WTC11 (cell line): ENCODE measurements around the gene VPS8. TPM values are rescaled to one million over a fixed set of nuclear protein-coding genes. Genes with fewer than 3 reads are reported as not detected.
"Not testable (repeated sequence)": the region's sequence is repeated elsewhere in the genome, so short reads cannot be mapped to it uniquely, and the experiment has no call there.

Experiments
- ATAC-seq: fragments of 200-7000 bp; cut with Tn5 transposase; 2 replicates; pipeline ENCODE4 v1.10.0; 2021; ENCODE audit warnings: mild to moderate bottlenecking, moderate library complexity
- CTCF ChIA-PET: fragments of 300-600 bp; sonication (Branson Sonifier 250); formaldehyde crosslinking; loops from one replicate; lab custom pipeline; 2021; ENCODE audit warnings: antibody characterized with exemption; lab: Charles Lee
- POLR2A ChIA-PET: fragments of 350-600 bp; sonication (Branson Sonifier 250); formaldehyde crosslinking; loops from one replicate; lab custom pipeline; 2021; ENCODE audit warnings: antibody characterized with exemption; lab: Charles Lee
- DNase-seq: peaks from one replicate; pipeline ENCODE4 v3.0.0; 2021; ENCODE audit warnings: low spot score
- H3K27ac Mint-ChIP-seq: 2 replicates; pipeline ENCODE4 v1.8.0; 2021; ENCODE audit warnings: mixed read lengths
- H3K27me3 Mint-ChIP-seq: 2 replicates; pipeline ENCODE4 v1.8.0; 2021; ENCODE audit warnings: low read depth, mild to moderate bottlenecking, moderate library complexity, mixed read lengths
- H3K36me3 Mint-ChIP-seq: 2 replicates; pipeline ENCODE4 v1.8.0; 2021; ENCODE audit warnings: mixed read lengths
- H3K4me1 Mint-ChIP-seq: 2 replicates; pipeline ENCODE4 v1.8.0; 2022; ENCODE audit warnings: mixed read lengths
- H3K4me3 Mint-ChIP-seq: 2 replicates; pipeline ENCODE4 v1.8.0; 2021; ENCODE audit warnings: mild to moderate bottlenecking, moderate library complexity, mixed read lengths
- H3K9me3 Mint-ChIP-seq: 2 replicates; pipeline ENCODE4 v1.8.0; 2021; ENCODE audit warnings: mixed read lengths
- CREB1 ChIP-seq: sonication (generic); formaldehyde crosslinking; IDR thresholded peaks from 2 replicates; pipeline ENCODE4 v1.8.0; 2023; ENCODE audit warnings: mild to moderate bottlenecking, missing genetic modification reagents
- CREM ChIP-seq: sonication (generic); formaldehyde crosslinking; IDR thresholded peaks from 2 replicates; pipeline ENCODE4 v1.8.1; 2022; ENCODE audit warnings: mild to moderate bottlenecking, missing genetic modification reagents, moderate library complexity
- GTF2I ChIP-seq: fragments of 250-450 bp; sonication (Bioruptor Pico); conservative IDR thresholded peaks from 2 replicates; pipeline ENCODE4 v1.4.0; 2021; ENCODE audit warnings: mild to moderate bottlenecking
- HMGA2 ChIP-seq: fragments of 250-450 bp; sonication (Bioruptor Pico); IDR thresholded peaks from 2 replicates; pipeline ENCODE4 v1.4.0; 2021; ENCODE audit warnings: mild to moderate bottlenecking, moderate library complexity
- IRF2 ChIP-seq: sonication (generic); formaldehyde crosslinking; IDR thresholded peaks from 2 replicates; pipeline ENCODE4 v1.8.0; 2022; ENCODE audit warnings: low read depth, missing genetic modification reagents, borderline replicate concordance
- JUN ChIP-seq: sonication (generic); formaldehyde crosslinking; IDR thresholded peaks from 2 replicates; pipeline ENCODE4 v1.8.0; 2023; ENCODE audit warnings: mild to moderate bottlenecking, missing genetic modification reagents
- NFE2L1 ChIP-seq: sonication (generic); formaldehyde crosslinking; IDR thresholded peaks from 2 replicates; pipeline ENCODE4 v1.8.1; 2023; ENCODE audit warnings: missing genetic modification reagents
- SMAD4 ChIP-seq: sonication (generic); formaldehyde crosslinking; IDR thresholded peaks from 2 replicates; pipeline ENCODE4 v1.8.0; 2022; ENCODE audit warnings: mild to moderate bottlenecking, missing genetic modification reagents
- SOX15 ChIP-seq: fragments of 250-450 bp; sonication (Bioruptor Pico); IDR thresholded peaks from 2 replicates; pipeline ENCODE4 v1.9.0; 2021; ENCODE audit warnings: mild to moderate bottlenecking
- SP1 ChIP-seq: sonication (generic); formaldehyde crosslinking; conservative IDR thresholded peaks from 2 replicates; pipeline ENCODE4 v1.8.1; 2022; ENCODE audit warnings: missing genetic modification reagents
- TCF7 ChIP-seq: sonication (generic); formaldehyde crosslinking; IDR thresholded peaks from 2 replicates; pipeline ENCODE4 v1.8.0; 2022; ENCODE audit warnings: mild to moderate bottlenecking, low read depth, missing genetic modification reagents, moderate library complexity
- TP53 ChIP-seq: sonication (generic); formaldehyde crosslinking; IDR thresholded peaks from 2 replicates; pipeline ENCODE4 v1.8.1; 2023; ENCODE audit warnings: mild to moderate bottlenecking, missing genetic modification reagents
- ZBTB21 ChIP-seq: sonication (generic); formaldehyde crosslinking; IDR thresholded peaks from 2 replicates; pipeline ENCODE4 v1.8.1; 2023; ENCODE audit warnings: mild to moderate bottlenecking, missing genetic modification reagents, borderline replicate concordance
- ZNF219 ChIP-seq: sonication (generic); formaldehyde crosslinking; IDR thresholded peaks from 2 replicates; pipeline ENCODE4 v1.8.0; 2023; ENCODE audit warnings: missing genetic modification reagents, mild to moderate bottlenecking, borderline replicate concordance
- ZNF416 ChIP-seq: fragments of 250-450 bp; sonication (Bioruptor Pico); IDR thresholded peaks from 2 replicates; pipeline ENCODE4 v1.9.0; 2021; ENCODE audit warnings: mild to moderate bottlenecking, inconsistent platforms
- total RNA-seq: library from RNA; stranded (reverse); gene quantifications from 3 replicates; pipeline ENCODE4 v1.2.3, GENCODE V29; 2021
- TF ChIP-seq, protein P1 (sequence below): sonication (generic); formaldehyde crosslinking; IDR thresholded peaks from 2 replicates; pipeline ENCODE4 v1.8.0; 2022; ENCODE audit warnings: mild to moderate bottlenecking, missing genetic modification reagents
- TF ChIP-seq, protein P2 (sequence below): fragments of 250-450 bp; sonication (Bioruptor Pico); IDR thresholded peaks from 2 replicates; pipeline ENCODE4 v2.1.2; 2022; ENCODE audit warnings: mild to moderate bottlenecking, moderate library complexity
- TF ChIP-seq, protein P3 (sequence below): sonication (generic); formaldehyde crosslinking; IDR thresholded peaks from 2 replicates; pipeline ENCODE4 v1.8.1; 2023; ENCODE audit warnings: mild to moderate bottlenecking, missing genetic modification reagents, moderate library complexity

The VPS8 gene
- total RNA-seq, 1 experiment from 2014 or later: 44.9 TPM

DNA sequence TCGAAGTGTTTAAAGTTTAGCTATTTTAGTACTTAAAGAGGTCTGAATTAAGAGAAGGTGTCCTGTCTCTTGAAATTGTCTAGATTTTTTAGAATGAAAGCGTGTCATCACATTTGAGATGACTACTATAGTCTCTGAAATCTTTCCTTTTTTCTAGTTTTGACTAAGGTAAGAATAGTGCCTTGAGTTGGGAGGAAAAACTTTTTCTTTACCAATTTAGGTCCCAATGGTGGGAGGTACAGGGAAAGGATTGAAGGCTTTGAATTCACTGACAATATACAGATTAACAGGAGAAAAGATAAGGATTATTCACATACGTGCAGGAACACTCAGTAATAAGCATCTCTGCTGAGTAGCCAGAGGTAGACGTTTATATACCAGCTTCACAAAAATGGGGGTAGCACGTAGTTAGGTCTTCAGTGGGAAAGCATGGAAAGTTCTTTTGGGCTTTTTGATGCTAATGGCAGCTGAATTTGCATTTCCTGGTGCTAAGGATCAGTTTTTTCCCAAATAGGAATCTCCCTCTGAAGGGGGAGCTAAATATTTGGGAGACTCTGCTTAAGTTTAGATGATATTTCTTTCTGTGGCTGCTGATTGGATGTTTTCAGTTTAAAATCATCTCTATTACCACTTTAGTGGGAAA, 88.1 kb downstream of the VPS8 start:
- TF ChIP-seq HMGA2 (CRISPR knock-in tag): no peak
- no peak for TF ChIP-seq IRF2 (CRISPR knock-in tag)
- no peak for TF ChIP-seq GTF2I
- TF ChIP-seq, all 79 proteins: peak for 0
- Mint-ChIP-seq H3K4me3 (peak overlapping the region; percentile 47), H3K27me3 (no peaks in the 10 kb centered on the region), H3K9me3 (peaks cover 12% of the 10 kb centered on the region), H3K27ac (peak overlapping the region; percentile 99), H3K4me1 (peaks cover 29% of the 10 kb centered on the region), H3K36me3 (peaks cover 23% of the 10 kb centered on the region)
- ChIA-PET CTCF (interaction anchor here (0.6 to 1.4 kb wide), 6 partner anchors 10 to 339 kb away, joined by 3 to 7 read pairs (median 4); partner anchors contain the start of genes EPHB3 and VPS8), POLR2A (no interaction called here)
- ATAC-seq: peak; percentile 86
- no peak for DNase-seq

DNA sequence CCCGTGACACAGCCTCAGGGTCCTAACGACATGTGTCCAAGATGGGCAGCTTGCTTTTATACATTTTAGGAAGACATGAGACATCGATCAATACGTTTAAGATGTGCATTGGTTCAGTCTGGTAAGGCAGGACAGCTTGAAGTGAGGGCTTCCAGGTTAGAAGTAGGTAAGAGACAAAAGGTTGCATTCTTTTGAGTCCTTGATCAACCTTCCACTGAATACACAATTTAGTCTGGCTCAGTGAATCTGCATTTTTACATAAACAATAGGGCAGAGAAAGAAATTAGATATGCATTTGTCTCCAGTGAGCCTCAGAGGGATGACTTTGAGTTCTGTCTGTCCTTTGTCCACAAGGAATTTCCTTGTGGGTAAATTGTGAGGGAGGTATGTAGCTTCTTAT, 95.1 kb downstream of the VPS8 start:
- CTCF ChIA-PET: interaction anchor here (0.6 to 1.1 kb wide), 2 partner anchors 32 to 359 kb away, joined by 3 to 4 read pairs; no protein-coding TSS in a partner anchor
- ATAC-seq: peak; percentile 19
- DNase-seq, POLR2A ChIA-PET, H3K27me3 Mint-ChIP-seq: not testable (repeated sequence)
- H3K4me3 Mint-ChIP-seq: peak overlapping the region; percentile 20
- peaks cover 26% of the 10 kb centered on the region for H3K36me3 Mint-ChIP-seq
- H3K9me3 Mint-ChIP-seq: peaks cover 17% of the 10 kb centered on the region
- peaks cover 65% of the 10 kb centered on the region for H3K4me1 Mint-ChIP-seq
- H3K27ac Mint-ChIP-seq: peak overlapping the region; percentile 90

DNA sequence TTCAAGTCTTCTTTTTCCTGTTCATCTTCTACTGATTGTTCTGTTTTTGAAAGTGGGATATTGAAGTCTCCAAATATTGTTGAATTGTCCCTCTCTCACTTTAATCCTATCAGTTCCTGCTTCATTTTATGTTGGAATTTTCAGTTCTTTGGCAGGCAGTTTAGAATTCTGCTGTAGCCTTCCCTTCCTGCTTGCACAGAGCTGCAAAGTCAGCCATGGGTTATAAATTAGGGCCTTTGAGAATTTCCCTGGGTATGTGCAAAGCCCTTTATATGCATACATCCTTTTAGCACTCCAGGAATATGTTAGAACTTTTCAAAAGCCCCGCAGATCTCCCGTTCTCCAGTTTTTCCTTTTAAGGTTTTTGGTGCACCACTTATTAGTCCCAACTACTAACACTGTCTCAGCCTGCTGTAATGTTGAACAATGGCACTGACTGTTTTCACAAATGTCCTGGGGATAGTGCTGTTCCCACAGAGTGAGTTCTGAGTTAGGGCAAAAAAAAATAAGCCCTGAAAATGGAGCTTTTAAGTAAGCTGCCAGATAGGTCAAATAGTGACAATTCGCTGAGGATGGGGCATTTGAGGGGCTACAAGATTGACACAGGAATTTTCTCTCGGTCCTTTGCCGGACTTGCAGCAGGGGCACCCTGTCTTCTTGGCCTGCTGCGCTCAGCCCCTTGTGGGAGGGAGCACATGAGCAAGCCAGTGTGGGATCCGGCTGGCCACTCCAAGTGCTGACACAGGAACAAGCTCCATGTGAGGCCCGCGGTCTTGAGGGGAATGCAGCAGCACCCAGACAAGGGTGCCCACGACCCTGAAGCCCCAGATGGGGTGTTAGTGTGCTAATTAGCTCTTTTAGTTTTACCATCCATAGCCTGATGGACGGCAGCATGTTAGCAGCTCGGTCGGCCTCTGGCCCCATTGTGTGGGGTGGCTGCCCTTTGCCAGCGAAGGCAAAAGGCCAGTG, 96.0 kb downstream of the VPS8 start:
- CTCF ChIA-PET: interaction anchor here (1.1 kb wide), 1 partner anchor 33 kb away, joined by 3 read pairs; no protein-coding TSS in a partner anchor
- Mint-ChIP-seq H3K4me3 (peak overlapping the region; percentile 44; the same call in 1 of the 2 replicates), H3K27ac (peak overlapping the region; percentile 90), H3K27me3 (no peaks in the 10 kb centered on the region), H3K4me1 (peaks cover 75% of the 10 kb centered on the region), H3K9me3 (peaks cover 16% of the 10 kb centered on the region), H3K36me3 (peaks cover 24% of the 10 kb centered on the region)
- ATAC-seq (peak; percentile 42), DNase-seq (peak; percentile 29)
- POLR2A ChIA-PET: no interaction called here
- TF ChIP-seq ZNF219 (CRISPR knock-in tag): no peak
- TF ChIP-seq ZNF416 (CRISPR knock-in tag): no peak
- TF ChIP-seq, protein P1, sequence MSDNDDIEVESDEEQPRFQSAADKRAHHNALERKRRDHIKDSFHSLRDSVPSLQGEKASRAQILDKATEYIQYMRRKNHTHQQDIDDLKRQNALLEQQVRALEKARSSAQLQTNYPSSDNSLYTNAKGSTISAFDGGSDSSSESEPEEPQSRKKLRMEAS (CRISPR knock-in tag): peak; percentile 48; the same call in 1 of the 2 replicates
- TF ChIP-seq, protein P2, sequence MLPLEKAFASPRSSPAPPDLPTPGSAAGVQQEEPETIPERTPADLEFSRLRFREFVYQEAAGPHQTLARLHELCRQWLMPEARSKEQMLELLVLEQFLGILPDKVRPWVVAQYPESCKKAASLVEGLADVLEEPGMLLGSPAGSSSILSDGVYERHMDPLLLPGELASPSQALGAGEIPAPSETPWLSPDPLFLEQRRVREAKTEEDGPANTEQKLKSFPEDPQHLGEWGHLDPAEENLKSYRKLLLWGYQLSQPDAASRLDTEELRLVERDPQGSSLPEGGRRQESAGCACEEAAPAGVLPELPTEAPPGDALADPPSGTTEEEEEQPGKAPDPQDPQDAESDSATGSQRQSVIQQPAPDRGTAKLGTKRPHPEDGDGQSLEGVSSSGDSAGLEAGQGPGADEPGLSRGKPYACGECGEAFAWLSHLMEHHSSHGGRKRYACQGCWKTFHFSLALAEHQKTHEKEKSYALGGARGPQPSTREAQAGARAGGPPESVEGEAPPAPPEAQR: no peak
- TF ChIP-seq ZBTB21: no peak
- no peak for TF ChIP-seq CREM (CRISPR knock-in tag)

DNA sequence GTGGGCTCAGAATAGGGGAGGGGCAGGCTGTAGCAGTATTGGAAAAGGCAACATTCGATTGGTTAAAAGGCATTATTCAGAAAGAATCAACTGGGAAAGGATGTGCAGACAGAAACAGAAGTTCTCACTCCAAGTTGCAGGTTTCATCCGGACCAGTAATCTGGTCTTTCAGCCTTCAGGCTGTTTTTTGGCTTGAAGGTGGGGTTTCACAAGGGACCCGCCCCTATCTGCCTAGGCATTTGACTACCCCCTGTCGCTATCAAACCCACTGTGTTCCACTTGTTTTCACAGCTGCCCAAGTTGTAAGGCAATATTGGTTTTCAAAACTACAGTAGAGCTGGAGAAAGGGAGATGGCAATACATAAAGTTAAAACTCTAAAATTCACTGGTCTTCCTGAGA, 96.9 kb downstream of the VPS8 start:
- Mint-ChIP-seq H3K36me3 (peaks cover 18% of the 10 kb centered on the region), H3K9me3 (peaks cover 14% of the 10 kb centered on the region), H3K27ac (peak overlapping the region; percentile 90), H3K27me3 (no peaks in the 10 kb centered on the region), H3K4me3 (peak overlapping the region; percentile 44)
- CTCF ChIA-PET: no interaction called here
- DNase-seq (peak; percentile 49), ATAC-seq (peak; percentile 29)
- TF ChIP-seq TP53 (no peak), NFE2L1 (CRISPR knock-in tag) (no peak), JUN (CRISPR knock-in tag) (no peak), SP1 (CRISPR knock-in tag) (no peak), SMAD4 (no peak), TCF7 (CRISPR knock-in tag) (no peak), SOX15 (CRISPR knock-in tag) (no peak), CREB1 (no peak)
- TF ChIP-seq, protein P3, sequence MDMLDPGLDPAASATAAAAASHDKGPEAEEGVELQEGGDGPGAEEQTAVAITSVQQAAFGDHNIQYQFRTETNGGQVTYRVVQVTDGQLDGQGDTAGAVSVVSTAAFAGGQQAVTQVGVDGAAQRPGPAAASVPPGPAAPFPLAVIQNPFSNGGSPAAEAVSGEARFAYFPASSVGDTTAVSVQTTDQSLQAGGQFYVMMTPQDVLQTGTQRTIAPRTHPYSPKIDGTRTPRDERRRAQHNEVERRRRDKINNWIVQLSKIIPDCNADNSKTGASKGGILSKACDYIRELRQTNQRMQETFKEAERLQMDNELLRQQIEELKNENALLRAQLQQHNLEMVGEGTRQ: no peak
- TF ChIP-seq, all 79 proteins: peak for 0
- POLR2A ChIA-PET: interaction anchor here (1.0 kb wide), 1 partner anchor 17 kb away, joined by 3 read pairs; no protein-coding TSS in a partner anchor
- H3K4me1 Mint-ChIP-seq: peaks cover 82% of the 10 kb centered on the region
